Measurements from ENCODE around the gene IRX1.

The IRX1 gene

GRCh38 chr5:3650868-3651267 lies 55.2 kb downstream of the IRX1 start:
- DNase-seq (ENCODE audit: low read depth in 1 of 2, low spot score in 1 of 2): no peak
- H3K27me3 ChIP-seq (ENCODE audit: insufficient read depth, poor library complexity, severe bottlenecking): no peaks in the 10 kb centered on the region
- H3K4me3 ChIP-seq (replicated peaks; ENCODE audit: insufficient read depth, low read length): no peak overlapping the region
- TF ChIP-seq CTCF (IDR thresholded peaks at IDR 0.05; ENCODE audit: insufficient read depth, low read length): no peak
- H3K27ac ChIP-seq (replicated peaks): no peak overlapping the region
